ENCODE data around the gene SEL1L2.

SEL1L2 gene

DNA sequence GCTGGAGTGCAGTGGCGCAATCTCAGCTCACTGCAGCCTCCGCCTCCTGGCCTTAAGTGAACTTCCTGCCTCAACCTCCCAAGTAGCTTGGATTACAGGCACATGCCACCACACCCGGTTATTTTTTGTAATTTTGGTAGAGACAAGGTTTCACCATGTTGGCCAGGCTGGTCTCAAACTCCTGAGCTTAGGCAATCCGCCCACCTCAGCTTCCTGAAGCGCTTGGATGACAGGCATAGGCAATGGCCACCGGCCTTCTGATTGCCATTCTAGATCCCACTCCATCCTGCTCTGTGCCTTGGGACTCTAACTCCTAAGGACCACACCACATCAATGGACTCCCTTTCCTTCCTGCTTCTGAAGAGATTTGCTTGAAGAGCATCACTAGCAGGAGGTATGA, 60.6 kb downstream of the SEL1L2 start:
- no peaks in the 10 kb centered on the region for H3K79me2 ChIP-seq (ENCODE audit: insufficient read depth, low read depth)
- no peaks in the 10 kb centered on the region for H3K36me3 ChIP-seq (ENCODE audit: insufficient read depth)
- H2AFZ ChIP-seq (ENCODE audit: low read depth), result no peak overlapping the region
- no peak overlapping the region for H3K4me3 ChIP-seq (IDR thresholded peaks at IDR 0.05; ENCODE audit: insufficient read depth, low read depth, low read length)
- no peak overlapping the region for H3K27ac ChIP-seq
- H3K4me1 ChIP-seq (ENCODE audit: low read depth, poor library complexity, severe bottlenecking), result peaks cover 5% of the 10 kb centered on the region
- TF ChIP-seq, protein P1, sequence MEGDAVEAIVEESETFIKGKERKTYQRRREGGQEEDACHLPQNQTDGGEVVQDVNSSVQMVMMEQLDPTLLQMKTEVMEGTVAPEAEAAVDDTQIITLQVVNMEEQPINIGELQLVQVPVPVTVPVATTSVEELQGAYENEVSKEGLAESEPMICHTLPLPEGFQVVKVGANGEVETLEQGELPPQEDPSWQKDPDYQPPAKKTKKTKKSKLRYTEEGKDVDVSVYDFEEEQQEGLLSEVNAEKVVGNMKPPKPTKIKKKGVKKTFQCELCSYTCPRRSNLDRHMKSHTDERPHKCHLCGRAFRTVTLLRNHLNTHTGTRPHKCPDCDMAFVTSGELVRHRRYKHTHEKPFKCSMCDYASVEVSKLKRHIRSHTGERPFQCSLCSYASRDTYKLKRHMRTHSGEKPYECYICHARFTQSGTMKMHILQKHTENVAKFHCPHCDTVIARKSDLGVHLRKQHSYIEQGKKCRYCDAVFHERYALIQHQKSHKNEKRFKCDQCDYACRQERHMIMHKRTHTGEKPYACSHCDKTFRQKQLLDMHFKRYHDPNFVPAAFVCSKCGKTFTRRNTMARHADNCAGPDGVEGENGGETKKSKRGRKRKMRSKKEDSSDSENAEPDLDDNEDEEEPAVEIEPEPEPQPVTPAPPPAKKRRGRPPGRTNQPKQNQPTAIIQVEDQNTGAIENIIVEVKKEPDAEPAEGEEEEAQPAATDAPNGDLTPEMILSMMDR (conservative IDR thresholded peaks at IDR 0.05; ENCODE audit: low read depth, low read length), result no peak
- H4K20me1 ChIP-seq (ENCODE audit: insufficient read depth), result no peaks in the 10 kb centered on the region
- no peaks in the 10 kb centered on the region for H3K27me3 ChIP-seq (ENCODE audit: insufficient read depth, low read depth)
- H3K9ac ChIP-seq, result no peak overlapping the region
- H3K4me2 ChIP-seq, result no peak overlapping the region

DNA sequence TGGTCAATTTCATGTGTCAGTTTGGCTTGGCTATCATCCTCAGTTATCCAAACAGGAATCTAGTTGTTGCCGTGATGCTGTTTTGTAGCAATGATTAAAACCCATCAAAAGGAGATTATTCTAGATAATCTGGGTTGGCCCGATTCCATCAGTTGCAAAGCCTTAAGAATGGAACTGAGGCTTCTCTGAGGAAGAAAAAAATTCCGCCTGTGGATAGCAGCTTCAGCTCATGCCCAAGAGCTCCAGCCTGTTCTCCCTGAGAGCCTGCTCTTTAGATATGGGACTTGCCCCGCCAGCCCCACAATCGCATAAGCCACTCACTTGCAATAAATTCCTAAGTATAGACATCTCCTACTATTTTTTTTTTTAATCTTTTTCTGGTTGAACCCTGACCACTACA, 61.5 kb downstream of the SEL1L2 start:
- H3K4me3 ChIP-seq (IDR thresholded peaks at IDR 0.05; ENCODE audit: insufficient read depth, low read depth, low read length), result no peak overlapping the region
- H4K20me1 ChIP-seq (ENCODE audit: insufficient read depth), result no peaks in the 10 kb centered on the region
- TF ChIP-seq, protein P1 (conservative IDR thresholded peaks at IDR 0.05; ENCODE audit: low read depth, low read length), result no peak
- no peak overlapping the region for H2AFZ ChIP-seq (ENCODE audit: low read depth)
- no peaks in the 10 kb centered on the region for H3K27me3 ChIP-seq (ENCODE audit: insufficient read depth, low read depth)
- no peak overlapping the region for H3K27ac ChIP-seq
- H3K9ac ChIP-seq, result no peak overlapping the region
- no peaks in the 10 kb centered on the region for H3K36me3 ChIP-seq (ENCODE audit: insufficient read depth)
- H3K4me2 ChIP-seq, result no peak overlapping the region
- no peaks in the 10 kb centered on the region for H3K4me1 ChIP-seq (ENCODE audit: low read depth, poor library complexity, severe bottlenecking)
- H3K79me2 ChIP-seq (ENCODE audit: insufficient read depth, low read depth), result no peaks in the 10 kb centered on the region

DNA sequence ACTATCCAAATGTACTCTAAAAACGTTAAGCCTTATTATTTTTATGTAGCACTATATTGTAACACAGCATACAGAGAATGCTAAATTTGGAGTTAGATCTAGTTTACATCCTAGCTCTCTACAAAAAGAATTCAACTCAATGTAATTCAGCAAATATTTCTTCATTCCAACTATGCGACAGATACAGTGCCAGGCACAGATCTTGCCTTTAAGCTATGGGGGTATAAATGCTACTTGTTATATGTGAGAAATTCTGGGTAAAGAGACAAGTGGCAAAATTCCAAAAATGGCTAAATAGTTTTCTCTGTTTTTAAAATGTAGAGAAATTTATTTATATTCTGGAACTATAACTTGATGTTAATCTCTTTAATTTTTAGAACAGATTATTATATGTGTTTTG, 63.2 kb downstream of the SEL1L2 start:
- Histone ChIP-seq H3K4me1 (ENCODE audit: low read depth, poor library complexity, severe bottlenecking) (no peaks in the 10 kb centered on the region), H3K36me3 (ENCODE audit: insufficient read depth) (no peaks in the 10 kb centered on the region), H3K79me2 (ENCODE audit: insufficient read depth, low read depth) (no peaks in the 10 kb centered on the region), H3K4me3 (IDR thresholded peaks at IDR 0.05; ENCODE audit: insufficient read depth, low read depth, low read length) (no peak overlapping the region), H4K20me1 (ENCODE audit: insufficient read depth) (no peaks in the 10 kb centered on the region), H3K9ac (no peak overlapping the region), H3K4me2 (no peak overlapping the region), H3K27ac (no peak overlapping the region), H3K27me3 (ENCODE audit: insufficient read depth, low read depth) (no peaks in the 10 kb centered on the region), H2AFZ (ENCODE audit: low read depth) (no peak overlapping the region)
- TF ChIP-seq, protein P1 (conservative IDR thresholded peaks at IDR 0.05; ENCODE audit: low read depth, low read length), result no peak

DNA sequence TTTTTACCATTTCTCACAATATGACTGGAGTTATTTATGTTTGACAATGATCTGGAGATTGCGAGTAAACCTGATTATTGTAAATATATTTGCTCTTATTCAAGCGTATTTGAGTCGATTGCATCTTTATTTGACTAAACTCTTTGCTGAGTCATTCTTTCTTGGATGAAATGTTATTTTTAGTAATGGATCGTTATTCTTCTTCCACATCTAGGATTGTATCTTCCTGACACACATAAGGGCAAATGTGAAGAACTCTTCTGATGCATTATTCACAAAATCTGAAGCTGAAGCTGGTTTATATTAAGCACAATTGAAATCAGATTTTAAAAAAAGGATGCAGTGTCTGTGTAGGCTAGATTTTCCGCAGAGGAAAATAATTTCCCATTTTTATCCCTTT, 68.2 kb downstream of the SEL1L2 start:
- Histone ChIP-seq H3K27ac (no peak overlapping the region), H3K27me3 (ENCODE audit: insufficient read depth, low read depth) (no peaks in the 10 kb centered on the region), H4K20me1 (ENCODE audit: insufficient read depth) (no peaks in the 10 kb centered on the region), H3K4me2 (no peak overlapping the region), H3K36me3 (ENCODE audit: insufficient read depth) (no peaks in the 10 kb centered on the region), H3K9ac (no peak overlapping the region), H3K4me1 (ENCODE audit: low read depth, poor library complexity, severe bottlenecking) (no peaks in the 10 kb centered on the region), H2AFZ (ENCODE audit: low read depth) (no peak overlapping the region), H3K4me3 (IDR thresholded peaks at IDR 0.05; ENCODE audit: insufficient read depth, low read depth, low read length) (no peak overlapping the region), H3K79me2 (ENCODE audit: insufficient read depth, low read depth) (no peaks in the 10 kb centered on the region)
- TF ChIP-seq, protein P1 (conservative IDR thresholded peaks at IDR 0.05; ENCODE audit: low read depth, low read length), result no peak
